ENCODE measurements around the gene VPS13A. TPM values are rescaled to one million over a fixed set of nuclear protein-coding genes. Genes with fewer than 3 reads are reported as not detected.

The VPS13A gene
- total RNA-seq, 2 experiments from 2014 or later: 27.0 to 44.6 TPM

- Histone ChIP-seq H3K4me1 (ENCODE audit: insufficient read depth, low read length, poor library complexity, severe bottlenecking) (no peaks in the 10 kb centered on the region), H3K4me3 (ENCODE audit: low read depth, low read length, poor library complexity, severe bottlenecking) (no peak overlapping the region), H3K4me2 (ENCODE audit: low read length) (no peak overlapping the region), H3K79me2 (ENCODE audit: insufficient read depth, low read depth, low read length) (no peaks in the 10 kb centered on the region), H4K20me1 (ENCODE audit: insufficient read depth, low read length) (no peaks in the 10 kb centered on the region), H3K27ac (ENCODE audit: low read depth, low read length, poor library complexity, severe bottlenecking) (no peak overlapping the region), H3K9me2 (ENCODE audit: insufficient read depth, low read length) (no peaks in the 10 kb centered on the region; the same call in 1 of the 2 replicates), H2AFZ (ENCODE audit: low read length) (no peak overlapping the region), H3K36me3 (ENCODE audit: insufficient read depth, low read length) (peaks cover 43% of the 10 kb centered on the region), H3K9me3 (ENCODE audit: low read length) (no peaks in the 10 kb centered on the region)
- ChIA-PET CTCF (ENCODE audit: unreplicated experiment) (no interaction called here), POLR2A (interaction anchor here (0.8 kb wide), 1 partner anchor 17 kb away, joined by 5 read pairs; no protein-coding TSS in a partner anchor)
- no peak for TF ChIP-seq EZH2phosphoT487 (IDR thresholded peaks at IDR 0.05; ENCODE audit: borderline replicate concordance, low read depth, low read length)
- TF ChIP-seq CTCF (conservative IDR thresholded peaks at IDR 0.05; ENCODE audit: low read length): no peak
- no TSS peak for BruUV-seq (replicated peaks)
- no peak for DNase-seq (ENCODE audit: low spot score)
- intact Hi-C loops (cut with micrococcal nuclease; ENCODE audit: unreplicated experiment): no loop called here
Observed at GRCh38 chr9:77218612-77219011, 41.3 kb downstream of the VPS13A start.

GRCh38 chr9:77221431-77221830 lies 44.1 kb downstream of the VPS13A start:
- DNase-seq (ENCODE audit: low spot score): no peak
- no peak overlapping the region for H2AFZ ChIP-seq (ENCODE audit: low read length)
- no peaks in the 10 kb centered on the region for H4K20me1 ChIP-seq (ENCODE audit: insufficient read depth, low read length)
- no peak overlapping the region for H3K4me3 ChIP-seq (ENCODE audit: low read depth, low read length, poor library complexity, severe bottlenecking)
- H3K4me2 ChIP-seq (ENCODE audit: low read length): no peak overlapping the region
- intact Hi-C loops (cut with micrococcal nuclease; ENCODE audit: unreplicated experiment): no loop called here
- no peaks in the 10 kb centered on the region; the same call in 1 of the 2 replicates for H3K9me2 ChIP-seq (ENCODE audit: insufficient read depth, low read length)
- H3K79me2 ChIP-seq (ENCODE audit: insufficient read depth, low read depth, low read length): no peaks in the 10 kb centered on the region
- CTCF ChIA-PET (ENCODE audit: unreplicated experiment): no interaction called here
- no TSS peak for BruUV-seq (replicated peaks)
- POLR2A ChIA-PET: interaction anchor here (0.6 to 0.8 kb wide), 2 partner anchors 68 to 889 kb away, joined by 3 to 4 read pairs; no protein-coding TSS in a partner anchor
- no peak overlapping the region for H3K27ac ChIP-seq (ENCODE audit: low read depth, low read length, poor library complexity, severe bottlenecking)
- TF ChIP-seq CTCF (conservative IDR thresholded peaks at IDR 0.05; ENCODE audit: low read length) (no peak), EZH2phosphoT487 (IDR thresholded peaks at IDR 0.05; ENCODE audit: borderline replicate concordance, low read depth, low read length) (no peak)
- H3K36me3 ChIP-seq (ENCODE audit: insufficient read depth, low read length): peaks cover 48% of the 10 kb centered on the region
- no peaks in the 10 kb centered on the region for H3K9me3 ChIP-seq (ENCODE audit: low read length)
- H3K4me1 ChIP-seq (ENCODE audit: insufficient read depth, low read length, poor library complexity, severe bottlenecking): no peaks in the 10 kb centered on the region

GRCh38 chr9:77224746-77225312 lies 47.5 kb downstream of the VPS13A start:
- no peak overlapping the region for H2AFZ ChIP-seq (ENCODE audit: low read length)
- peaks cover 70% of the 10 kb centered on the region for H3K36me3 ChIP-seq (ENCODE audit: insufficient read depth, low read length)
- no TSS peak for BruUV-seq (replicated peaks)
- no peaks in the 10 kb centered on the region for H3K9me3 ChIP-seq (ENCODE audit: low read length)
- no peak overlapping the region for H3K27ac ChIP-seq (ENCODE audit: low read depth, low read length, poor library complexity, severe bottlenecking)
- TF ChIP-seq EZH2phosphoT487 (IDR thresholded peaks at IDR 0.05; ENCODE audit: borderline replicate concordance, low read depth, low read length): no peak
- no peaks in the 10 kb centered on the region for H3K4me1 ChIP-seq (ENCODE audit: insufficient read depth, low read length, poor library complexity, severe bottlenecking)
- no peak for DNase-seq (ENCODE audit: low spot score)
- CTCF ChIA-PET (ENCODE audit: unreplicated experiment): no interaction called here
- no peaks in the 10 kb centered on the region; the same call in 1 of the 2 replicates for H3K9me2 ChIP-seq (ENCODE audit: insufficient read depth, low read length)
- H3K4me3 ChIP-seq (ENCODE audit: low read depth, low read length, poor library complexity, severe bottlenecking): no peak overlapping the region
- no peaks in the 10 kb centered on the region for H3K79me2 ChIP-seq (ENCODE audit: insufficient read depth, low read depth, low read length)
- intact Hi-C loops (cut with micrococcal nuclease; ENCODE audit: unreplicated experiment): no loop called here
- POLR2A ChIA-PET: interaction anchor here (1.2 kb wide), 1 partner anchor 68 kb away, joined by 3 read pairs; no protein-coding TSS in a partner anchor
- H3K4me2 ChIP-seq (ENCODE audit: low read length): no peak overlapping the region
- no peaks in the 10 kb centered on the region for H4K20me1 ChIP-seq (ENCODE audit: insufficient read depth, low read length)
